ENCODE data around the gene NEBL.

Gene NEBL

GRCh38 chr10:20877986-20878983 lies 18.8 kb downstream of the NEBL start:
- Histone ChIP-seq H3K9ac (no peak overlapping the region), H3K9me3 (ENCODE audit: control insufficient read depth, low read length) (no peaks in the 10 kb centered on the region), H2AFZ (no peak overlapping the region), H3K27ac (no peak overlapping the region), H3K79me2 (no peaks in the 10 kb centered on the region), H3K4me3 (ENCODE audit: low read depth, low read length) (no peak overlapping the region), H3K4me1 (no peaks in the 10 kb centered on the region), H3K27me3 (ENCODE audit: control insufficient read depth, insufficient read depth, low read length) (no peaks in the 10 kb centered on the region), H3K36me3 (ENCODE audit: control insufficient read depth, insufficient read depth, low read length) (no peaks in the 10 kb centered on the region), H3K4me2 (ENCODE audit: low read length) (no peak overlapping the region)
- no peak for TF ChIP-seq CTCF (IDR thresholded peaks at IDR 0.05)

GRCh38 chr10:20877554-20877953 lies 19.6 kb downstream of the NEBL start:
- Histone ChIP-seq H3K4me2 (ENCODE audit: low read length) (no peak overlapping the region), H3K27ac (no peak overlapping the region), H3K36me3 (ENCODE audit: control insufficient read depth, insufficient read depth, low read length) (no peaks in the 10 kb centered on the region), H2AFZ (no peak overlapping the region), H3K79me2 (no peaks in the 10 kb centered on the region), H3K27me3 (ENCODE audit: control insufficient read depth, insufficient read depth, low read length) (no peaks in the 10 kb centered on the region), H3K9ac (no peak overlapping the region), H3K4me3 (ENCODE audit: low read depth, low read length) (no peak overlapping the region), H3K9me3 (ENCODE audit: control insufficient read depth, low read length) (no peaks in the 10 kb centered on the region), H3K4me1 (no peaks in the 10 kb centered on the region)
- TF ChIP-seq CTCF (IDR thresholded peaks at IDR 0.05): no peak

GRCh38 chr10:20874261-20874660 lies 22.9 kb downstream of the NEBL start:
- no peak for TF ChIP-seq CTCF (IDR thresholded peaks at IDR 0.05)
- H3K27me3 ChIP-seq (ENCODE audit: control insufficient read depth, insufficient read depth, low read length): no peaks in the 10 kb centered on the region
- no peak overlapping the region for H3K9ac ChIP-seq

GRCh38 chr10:20871970-20872369 lies 25.1 kb downstream of the NEBL start:
- no peak overlapping the region for H3K9ac ChIP-seq
- H3K27ac ChIP-seq: no peak overlapping the region

More at GRCh38 chr10:20874261-20874660, 22.9 kb downstream of the NEBL start:
- Histone ChIP-seq H3K4me3 (ENCODE audit: low read depth, low read length) (no peak overlapping the region), H3K4me2 (ENCODE audit: low read length) (no peak overlapping the region), H3K79me2 (no peaks in the 10 kb centered on the region), H2AFZ (no peak overlapping the region), H3K36me3 (ENCODE audit: control insufficient read depth, insufficient read depth, low read length) (no peaks in the 10 kb centered on the region), H3K9me3 (ENCODE audit: control insufficient read depth, low read length) (no peaks in the 10 kb centered on the region), H3K4me1 (no peaks in the 10 kb centered on the region), H3K27ac (no peak overlapping the region)

More at GRCh38 chr10:20871970-20872369, 25.1 kb downstream of the NEBL start:
- no peak overlapping the region for H2AFZ ChIP-seq
- no peak overlapping the region for H3K4me2 ChIP-seq (ENCODE audit: low read length)
- no peak for TF ChIP-seq CTCF (IDR thresholded peaks at IDR 0.05)
- H3K4me1 ChIP-seq: no peaks in the 10 kb centered on the region
- H3K4me3 ChIP-seq (ENCODE audit: low read depth, low read length): no peak overlapping the region
- H3K79me2 ChIP-seq: no peaks in the 10 kb centered on the region
- no peaks in the 10 kb centered on the region for H3K27me3 ChIP-seq (ENCODE audit: control insufficient read depth, insufficient read depth, low read length)
- no peaks in the 10 kb centered on the region for H3K9me3 ChIP-seq (ENCODE audit: control insufficient read depth, low read length)
- H3K36me3 ChIP-seq (ENCODE audit: control insufficient read depth, insufficient read depth, low read length): no peaks in the 10 kb centered on the region

Data from parathyroid adenoma (tissue), 2 donors.